NT2/D1 (cell line): Measurements from ENCODE around the gene ERBB2.
A peak's percentile ranks its signal among the peaks of the same experiment; 100 is the strongest.

ENCODE experiments used
- DNase-seq: peaks from one replicate; pipeline ENCODE4 v3.0.0-alpha.2; 2011; ENCODE audit warnings: low read depth, low spot score
- H3K27me3 ChIP-seq: 2 replicates; pipeline ENCODE4 v1.6.0; 2011; ENCODE audit warnings: mild to moderate bottlenecking; ENCODE audit not compliant: insufficient read length, insufficient read depth
- H3K36me3 ChIP-seq: 2 replicates; pipeline ENCODE4 v1.6.1; 2011; ENCODE audit warnings: mild to moderate bottlenecking, low read length, mixed read lengths; ENCODE audit not compliant: insufficient read depth, insufficient read length
- H3K4me1 ChIP-seq: 2 replicates; pipeline ENCODE4 v1.5.1; 2011; ENCODE audit not compliant: insufficient read depth, insufficient read length
- H3K4me3 ChIP-seq: 2 replicates; pipeline ENCODE4 v1.5.1; 2011; ENCODE audit warnings: low read depth; ENCODE audit not compliant: insufficient read length
- H3K9ac ChIP-seq: 2 replicates; pipeline ENCODE4 v1.6.0; 2011; ENCODE audit warnings: low read depth; ENCODE audit not compliant: insufficient read length
- H3K9me3 ChIP-seq: 2 replicates; pipeline ENCODE4 v1.5.1; 2011; ENCODE audit warnings: mild to moderate bottlenecking, low read length; ENCODE audit not compliant: insufficient read depth
- SUZ12 ChIP-seq: IDR thresholded peaks from 2 replicates; pipeline ENCODE4 v1.6.1; 2011; ENCODE audit not compliant: insufficient read length, insufficient read depth; ENCODE audit errors: extremely low read depth
- YY1 ChIP-seq: IDR thresholded peaks from 2 replicates; pipeline ENCODE4 v1.6.1; 2011; ENCODE audit not compliant: insufficient read length, insufficient read depth
- ZNF274 ChIP-seq: IDR thresholded peaks from 2 replicates; pipeline ENCODE4 v1.6.1; 2011; ENCODE audit warnings: mild to moderate bottlenecking, low read depth, low read length

The ERBB2 gene

DNA sequence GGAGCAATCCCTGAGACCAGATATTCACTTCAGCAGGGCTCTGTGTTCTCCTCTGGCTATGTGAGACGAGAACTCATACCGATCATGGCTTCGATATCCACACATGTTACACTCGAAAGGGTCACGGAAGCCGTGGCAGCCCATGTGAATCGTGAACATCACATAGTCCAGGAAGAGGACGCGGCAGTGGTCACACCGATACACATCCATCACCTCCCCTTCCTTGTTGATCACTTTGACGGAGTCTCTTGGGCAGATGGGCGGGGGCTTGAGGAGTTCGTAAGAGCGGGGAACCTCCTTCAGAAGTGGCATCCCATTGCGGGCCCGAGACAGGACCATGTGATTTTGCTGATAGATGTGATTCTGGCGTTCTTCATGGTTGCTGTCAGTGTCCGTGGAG is 65.9 kb downstream of the ERBB2 start:
- H3K4me3 ChIP-seq, result no peak overlapping the region
- H3K9me3 ChIP-seq, result peaks cover 14% of the 10 kb centered on the region
- H3K9ac ChIP-seq, result no peak overlapping the region
- no peak for TF ChIP-seq SUZ12
- no peak for TF ChIP-seq YY1
- TF ChIP-seq ZNF274, result peak; percentile 48; the same call in 1 of the 2 replicates
- DNase-seq, result no peak
- no peaks in the 10 kb centered on the region for H3K36me3 ChIP-seq
- H3K4me1 ChIP-seq, result no peaks in the 10 kb centered on the region
- H3K27me3 ChIP-seq, result no peaks in the 10 kb centered on the region

GRCh38 chr17:39767147-39767546 is 67.3 kb downstream of the ERBB2 start:
- H3K27me3 ChIP-seq, result no peaks in the 10 kb centered on the region
- no peaks in the 10 kb centered on the region for H3K4me1 ChIP-seq
- no peak overlapping the region for H3K4me3 ChIP-seq
- H3K36me3 ChIP-seq, result no peaks in the 10 kb centered on the region
- H3K9me3 ChIP-seq, result peaks cover 14% of the 10 kb centered on the region
- no peak overlapping the region for H3K9ac ChIP-seq
- TF ChIP-seq ZNF274, result no peak
- no peak for TF ChIP-seq SUZ12
- no peak for TF ChIP-seq YY1
- DNase-seq, result no peak

GRCh38 chr17:39769974-39770587 is 70.2 kb downstream of the ERBB2 start:
- Histone ChIP-seq H3K9me3 (peaks cover 14% of the 10 kb centered on the region), H3K36me3 (no peaks in the 10 kb centered on the region), H3K27me3 (no peaks in the 10 kb centered on the region), H3K4me1 (no peaks in the 10 kb centered on the region), H3K9ac (no peak overlapping the region), H3K4me3 (no peak overlapping the region)
- DNase-seq, result no peak
- TF ChIP-seq ZNF274 (no peak), YY1 (no peak), SUZ12 (no peak)

DNA sequence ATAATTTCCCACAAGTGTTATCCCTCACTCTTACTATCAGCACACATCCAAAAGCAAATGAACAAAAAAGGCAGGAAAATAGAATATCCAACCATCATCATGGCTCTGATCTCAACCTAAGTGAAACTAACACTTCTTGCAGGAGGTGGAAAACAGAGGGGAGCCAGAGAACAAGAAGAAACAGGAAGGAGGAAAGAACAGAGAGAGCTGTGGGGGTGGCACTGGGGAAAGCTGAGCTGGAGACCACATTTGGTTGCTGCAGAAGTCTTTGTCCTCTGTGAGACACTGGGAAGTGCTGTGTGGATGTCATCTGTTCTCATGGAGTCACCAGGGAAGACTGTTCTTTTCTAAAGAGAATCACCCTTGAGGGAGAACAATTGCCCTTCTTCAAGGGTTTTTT is 72.6 kb downstream of the ERBB2 start:
- DNase-seq, result no peak
- Histone ChIP-seq H3K36me3 (no peaks in the 10 kb centered on the region), H3K4me3 (no peak overlapping the region), H3K9ac (no peak overlapping the region), H3K9me3 (no peaks in the 10 kb centered on the region), H3K27me3 (no peaks in the 10 kb centered on the region), H3K4me1 (no peaks in the 10 kb centered on the region)
- no peak for TF ChIP-seq SUZ12
- TF ChIP-seq ZNF274, result no peak
- TF ChIP-seq YY1, result no peak

DNA sequence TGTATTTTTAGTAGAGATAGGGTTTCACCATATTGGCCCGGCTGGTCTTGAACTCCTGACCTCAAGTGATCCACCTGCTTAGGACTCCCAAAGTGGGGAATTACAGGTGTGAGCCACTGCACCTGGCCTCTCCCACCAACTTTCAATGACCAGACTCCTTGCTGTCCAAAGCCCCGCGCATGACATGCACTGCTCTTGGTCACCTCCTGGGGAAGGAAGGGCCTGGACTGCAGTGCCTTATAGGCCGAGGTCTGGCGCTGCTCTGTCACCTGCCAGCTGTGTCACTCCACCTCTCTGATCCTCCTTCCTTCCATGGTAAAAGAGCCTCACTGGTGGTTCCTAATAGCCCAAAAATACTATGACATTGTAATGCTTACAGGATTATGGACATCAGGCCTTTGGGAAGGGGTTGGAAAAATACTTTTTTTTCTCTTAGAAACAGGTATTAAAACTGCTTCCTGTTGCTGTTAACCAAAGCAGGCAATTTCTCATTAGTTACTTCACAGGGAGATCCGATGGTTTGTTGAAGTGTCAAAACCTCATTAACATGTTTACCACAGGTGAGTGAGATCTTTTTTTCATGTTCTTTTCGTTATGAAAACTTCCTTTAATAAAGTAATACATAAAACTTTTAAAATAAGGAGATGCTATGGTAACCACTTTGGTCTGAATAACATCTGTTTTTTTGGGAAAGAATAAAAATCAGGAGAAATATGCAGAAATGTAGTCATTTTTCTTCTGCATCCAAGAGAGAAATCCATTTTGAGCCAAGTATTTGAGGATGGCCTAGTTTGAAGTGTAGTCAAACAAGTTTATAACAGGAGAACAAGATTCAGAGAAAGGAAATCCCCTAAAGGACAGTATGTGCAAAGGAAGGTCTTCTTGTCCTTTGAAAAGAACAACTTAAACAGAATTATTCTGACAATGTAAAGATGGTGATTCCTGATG is 73.4 kb downstream of the ERBB2 start:
- no peaks in the 10 kb centered on the region for H3K27me3 ChIP-seq
- H3K4me3 ChIP-seq, result no peak overlapping the region
- no peaks in the 10 kb centered on the region for H3K36me3 ChIP-seq
- TF ChIP-seq ZNF274 (no peak), YY1 (no peak), SUZ12 (no peak)
- H3K9ac ChIP-seq, result no peak overlapping the region
- no peaks in the 10 kb centered on the region for H3K4me1 ChIP-seq
- no peaks in the 10 kb centered on the region for H3K9me3 ChIP-seq
- no peak for DNase-seq

DNA sequence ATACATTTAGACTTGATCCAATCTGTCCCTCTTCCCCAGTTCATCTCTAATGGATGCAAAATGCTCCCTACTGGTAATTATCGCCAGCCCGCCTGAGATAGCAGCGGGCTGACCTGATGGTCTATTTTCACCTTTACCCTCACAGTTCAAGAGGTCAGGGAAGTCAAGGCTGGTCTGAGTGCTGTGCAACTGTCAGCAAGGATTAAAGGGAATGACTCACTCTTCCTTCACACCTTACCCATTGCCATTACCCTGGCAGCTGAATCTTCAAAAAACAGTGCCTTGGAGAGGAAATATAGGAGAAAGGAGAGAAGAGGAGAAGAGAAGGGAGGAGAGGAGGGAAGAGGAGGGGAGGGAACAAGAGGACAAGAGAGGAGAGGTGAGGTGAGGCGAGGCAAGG is 74.2 kb downstream of the ERBB2 start:
- no peak for TF ChIP-seq ZNF274
- TF ChIP-seq YY1, result no peak
- TF ChIP-seq SUZ12, result no peak
- Histone ChIP-seq H3K9ac (no peak overlapping the region), H3K4me3 (no peak overlapping the region), H3K4me1 (no peaks in the 10 kb centered on the region), H3K9me3 (no peaks in the 10 kb centered on the region), H3K27me3 (no peaks in the 10 kb centered on the region), H3K36me3 (no peaks in the 10 kb centered on the region)
- DNase-seq, result no peak

DNA sequence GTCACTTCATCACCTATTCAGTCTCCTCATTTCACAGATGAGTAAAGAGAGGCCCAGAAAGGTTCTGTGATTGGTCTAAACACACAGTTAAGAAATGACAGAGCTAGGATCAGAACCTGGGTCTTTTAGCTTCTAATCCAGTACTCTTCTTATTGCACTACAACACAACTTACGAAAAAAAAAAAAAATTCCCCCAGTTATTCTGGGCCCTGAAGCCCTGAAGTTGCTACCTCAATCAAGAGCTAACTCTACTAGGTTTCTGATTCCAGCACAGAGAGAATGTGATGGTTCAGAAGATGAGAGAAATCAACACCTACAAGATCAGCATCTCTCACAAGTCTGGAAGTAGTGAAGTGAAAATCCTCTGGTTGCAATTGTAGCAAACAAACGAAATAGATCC is 75.2 kb downstream of the ERBB2 start:
- no peaks in the 10 kb centered on the region for H3K36me3 ChIP-seq
- no peaks in the 10 kb centered on the region for H3K9me3 ChIP-seq
- no peaks in the 10 kb centered on the region for H3K4me1 ChIP-seq
- TF ChIP-seq ZNF274 (no peak), YY1 (no peak), SUZ12 (no peak)
- H3K4me3 ChIP-seq, result no peak overlapping the region
- DNase-seq, result no peak
- no peaks in the 10 kb centered on the region for H3K27me3 ChIP-seq
- H3K9ac ChIP-seq, result no peak overlapping the region

DNA sequence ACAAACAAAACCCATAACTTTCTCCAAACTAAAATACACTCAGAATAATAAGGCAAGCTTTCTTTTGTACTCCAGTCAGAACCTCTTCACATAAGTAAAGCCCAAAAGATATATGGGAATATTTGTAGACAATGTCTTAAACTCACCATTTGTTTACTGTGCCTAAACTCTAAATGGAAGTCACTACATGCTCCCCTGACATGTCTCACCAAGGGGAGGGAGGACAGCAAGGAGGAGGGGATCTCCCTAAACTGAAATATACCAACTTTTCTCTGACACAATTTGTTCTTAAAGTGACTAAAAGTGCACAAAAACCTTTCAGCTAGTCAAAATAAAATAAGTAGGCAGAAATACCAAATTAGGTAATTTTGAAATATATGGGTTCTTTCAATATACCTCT is 76.4 kb downstream of the ERBB2 start:
- Histone ChIP-seq H3K36me3 (no peaks in the 10 kb centered on the region), H3K27me3 (no peaks in the 10 kb centered on the region), H3K4me1 (no peaks in the 10 kb centered on the region), H3K9me3 (no peaks in the 10 kb centered on the region), H3K4me3 (no peak overlapping the region), H3K9ac (no peak overlapping the region)
- TF ChIP-seq ZNF274, result no peak
- TF ChIP-seq YY1, result no peak
- TF ChIP-seq SUZ12, result no peak
- no peak for DNase-seq
